ENCODE measurements around the gene FANK1.
"Not testable (repeated sequence)": the region's sequence is repeated elsewhere in the genome, so short reads cannot be mapped to it uniquely, and the experiment has no call there.

Gene FANK1

DNA sequence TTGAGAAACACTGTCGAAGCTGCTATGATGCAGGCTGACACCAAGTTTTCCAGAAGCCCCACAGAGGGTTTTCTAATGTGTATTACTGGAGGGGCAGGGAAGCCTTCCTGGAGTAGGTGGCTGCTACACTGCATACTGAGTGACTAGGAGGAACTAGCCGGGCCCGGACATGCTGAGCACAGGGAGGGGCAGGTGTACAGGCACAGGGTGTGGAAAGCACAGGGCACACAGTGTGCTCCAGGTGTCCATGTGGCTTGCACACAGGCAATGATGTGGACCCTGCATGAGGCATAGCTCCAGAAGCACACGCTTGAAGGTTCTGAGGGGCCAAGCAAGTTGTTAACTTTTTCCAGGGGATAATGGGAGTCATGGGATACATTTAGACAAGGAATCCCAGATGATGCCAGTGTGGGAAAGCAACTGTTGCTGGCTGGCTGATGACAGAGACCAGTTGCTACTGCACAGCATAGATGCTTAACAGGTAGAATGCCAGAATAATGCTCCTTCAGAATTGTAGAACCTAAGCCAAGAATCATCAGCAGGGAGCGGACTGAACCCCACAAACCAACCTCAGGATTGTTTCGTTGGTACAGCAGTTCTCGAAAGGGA lies 29.8 kb upstream of the FANK1 start:
- peaks cover 2% of the 10 kb centered on the region; the same call in 1 of the 2 replicates for H3K4me1 ChIP-seq (ENCODE audit: insufficient read depth, low read length)
- no peak overlapping the region for H3K4me3 ChIP-seq (ENCODE audit: low read length)
- H3K27me3 ChIP-seq (ENCODE audit: insufficient read depth, low read length), result no peaks in the 10 kb centered on the region
- H3K27ac ChIP-seq (ENCODE audit: low read depth, low read length), result no peak overlapping the region
- peaks cover 22% of the 10 kb centered on the region; the same call in 1 of the 2 replicates for H3K36me3 ChIP-seq (ENCODE audit: insufficient read depth, low read length)
- no peak overlapping the region for H3K9ac ChIP-seq (ENCODE audit: low read depth, low read length)
- no peaks in the 10 kb centered on the region for H3K9me3 ChIP-seq (ENCODE audit: insufficient read depth, low read depth, low read length)
- WGBS, result 95% methylated on average over 7 of the region's 7 CpGs

DNA sequence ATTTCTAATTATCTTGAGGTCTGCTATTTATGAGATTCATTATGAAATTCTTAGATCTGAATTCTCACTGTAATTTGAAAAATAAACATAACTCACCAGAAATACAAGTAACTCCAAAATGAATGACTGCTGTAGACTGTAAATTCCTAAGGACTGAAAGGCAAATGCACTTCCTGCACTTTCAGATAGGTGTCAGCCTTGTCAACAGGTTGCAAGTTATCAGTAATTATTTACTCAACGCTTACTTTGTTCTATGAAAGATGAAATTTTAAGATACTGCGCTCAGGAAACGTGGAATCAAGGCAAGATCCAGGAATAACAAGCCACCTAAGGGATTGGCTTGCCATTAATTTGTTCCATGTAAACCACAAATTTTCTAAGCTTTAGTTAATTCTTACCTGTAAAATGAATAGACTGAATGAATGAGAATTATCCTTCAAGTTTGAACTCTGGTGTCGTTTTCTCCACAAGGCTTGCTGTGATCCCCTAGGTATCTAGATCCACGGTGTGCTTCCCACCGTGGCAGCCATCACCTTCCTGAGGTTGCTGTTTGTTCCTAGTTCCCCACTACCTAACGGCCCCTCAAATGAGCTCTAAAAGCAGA lies 27.9 kb upstream of the FANK1 start:
- Histone ChIP-seq H3K36me3 (ENCODE audit: insufficient read depth, low read length) (peaks cover 22% of the 10 kb centered on the region; the same call in 1 of the 2 replicates), H3K9ac (ENCODE audit: low read depth, low read length) (no peak overlapping the region), H3K27me3 (ENCODE audit: insufficient read depth, low read length) (no peaks in the 10 kb centered on the region), H3K4me1 (ENCODE audit: insufficient read depth, low read length) (peaks cover 2% of the 10 kb centered on the region; the same call in 1 of the 2 replicates), H3K4me3 (ENCODE audit: low read length) (no peak overlapping the region), H3K27ac (ENCODE audit: low read depth, low read length) (no peak overlapping the region), H3K9me3 (ENCODE audit: insufficient read depth, low read depth, low read length) (no peaks in the 10 kb centered on the region)
- 61% methylated on average over 7 of the region's 7 CpGs for WGBS

DNA sequence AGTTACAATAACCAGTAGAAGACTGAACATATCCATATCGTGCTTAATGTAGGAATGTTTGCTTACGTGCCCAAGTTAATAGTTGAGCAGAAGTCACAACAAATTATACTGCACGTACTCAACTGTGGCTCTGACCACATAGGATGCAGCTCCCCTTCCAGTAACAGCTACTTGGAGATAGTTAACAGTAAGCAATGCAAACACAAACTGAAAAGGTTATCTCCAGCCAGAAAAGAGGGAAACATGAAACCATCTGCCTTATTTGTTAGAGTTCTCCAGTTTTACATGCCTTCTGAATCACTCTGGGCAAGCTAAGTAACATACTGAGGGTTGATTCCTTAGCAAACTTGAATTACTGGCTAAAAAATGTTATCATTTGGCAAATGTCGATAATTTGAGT lies 25.0 kb upstream of the FANK1 start:
- WGBS, result 95% methylated on average over 4 of the region's 4 CpGs
- Histone ChIP-seq H3K27me3 (ENCODE audit: insufficient read depth, low read length) (no peaks in the 10 kb centered on the region), H3K4me1 (ENCODE audit: insufficient read depth, low read length) (peaks cover 2% of the 10 kb centered on the region; the same call in 1 of the 2 replicates), H3K27ac (ENCODE audit: low read depth, low read length) (no peak overlapping the region), H3K4me3 (ENCODE audit: low read length) (no peak overlapping the region), H3K9ac (ENCODE audit: low read depth, low read length) (no peak overlapping the region), H3K36me3 (ENCODE audit: insufficient read depth, low read length) (peaks cover 24% of the 10 kb centered on the region), H3K9me3 (ENCODE audit: insufficient read depth, low read depth, low read length) (peaks cover 15% of the 10 kb centered on the region)

DNA sequence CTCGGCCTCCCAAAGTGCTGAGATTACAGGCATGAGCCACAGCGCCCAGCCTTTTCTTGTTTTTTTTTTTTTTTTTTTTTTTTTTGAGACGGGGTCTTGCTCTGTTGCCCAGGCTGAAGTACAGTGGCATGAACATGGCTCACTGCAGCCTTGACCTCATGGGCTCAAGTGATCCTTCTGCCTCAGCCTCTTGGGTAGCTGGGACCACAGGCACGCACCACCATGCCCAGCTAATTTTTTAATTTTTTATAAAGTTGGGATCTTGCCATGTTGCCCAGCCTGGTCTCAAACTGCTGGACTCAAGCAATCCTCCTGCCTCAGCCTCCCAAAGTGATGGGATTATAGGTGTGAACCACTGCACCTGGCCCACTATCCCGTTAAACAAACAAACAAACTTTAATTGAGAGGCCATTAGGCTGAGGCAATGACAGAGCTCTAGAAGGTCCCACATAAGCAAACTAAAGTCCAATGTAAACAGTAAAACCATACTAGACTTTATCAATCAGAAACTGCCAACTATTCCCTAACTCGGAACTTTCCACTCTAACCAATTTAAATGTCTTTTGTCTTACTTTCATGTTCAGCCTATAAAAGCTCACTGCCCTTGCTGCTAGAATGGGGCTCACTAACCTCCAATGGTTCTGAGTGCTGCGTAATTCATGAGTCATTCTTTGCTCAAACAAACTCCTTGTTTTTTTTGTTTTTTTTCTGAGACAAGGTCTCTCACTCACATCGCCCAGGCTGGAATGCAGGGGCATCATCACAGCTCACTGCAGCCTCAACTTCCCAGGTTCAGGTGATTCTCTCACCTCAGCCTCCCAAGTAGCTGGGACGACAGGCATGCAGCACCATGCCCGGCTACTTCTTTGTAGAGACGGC lies 17.2 kb upstream of the FANK1 start:
- peaks cover 24% of the 10 kb centered on the region for H3K36me3 ChIP-seq (ENCODE audit: insufficient read depth, low read length)
- H3K27me3 ChIP-seq (ENCODE audit: insufficient read depth, low read length), result no peaks in the 10 kb centered on the region
- WGBS, result 84% methylated on average over 11 of the region's 11 CpGs
- H3K27ac ChIP-seq (ENCODE audit: low read depth, low read length), result no peak overlapping the region
- H3K9me3 ChIP-seq (ENCODE audit: insufficient read depth, low read depth, low read length), result peaks cover 25% of the 10 kb centered on the region
- no peak overlapping the region for H3K9ac ChIP-seq (ENCODE audit: low read depth, low read length)
- no peak overlapping the region for H3K4me3 ChIP-seq (ENCODE audit: low read length)
- H3K4me1 ChIP-seq (ENCODE audit: insufficient read depth, low read length), result peaks cover 32% of the 10 kb centered on the region

DNA sequence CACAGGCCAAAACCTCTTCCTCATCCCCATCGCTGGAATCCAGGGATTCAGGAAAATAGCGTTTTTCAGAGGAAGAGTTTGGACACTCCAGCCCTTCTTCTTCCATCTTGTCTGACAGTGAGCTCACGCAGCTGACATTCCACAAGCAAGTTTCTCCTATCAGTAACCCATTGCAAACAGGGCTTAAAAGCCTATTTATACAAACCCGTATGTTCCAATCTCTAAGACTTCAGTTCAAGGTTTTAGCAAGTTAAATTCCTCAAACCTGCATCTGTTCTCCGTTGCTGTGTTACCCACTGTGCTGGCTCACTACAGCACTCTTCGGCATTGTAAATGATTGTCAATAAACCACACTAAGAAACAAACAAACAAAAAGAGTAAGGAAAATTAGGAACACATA lies 15.6 kb upstream of the FANK1 start:
- Histone ChIP-seq H3K36me3 (ENCODE audit: insufficient read depth, low read length) (peaks cover 19% of the 10 kb centered on the region), H3K27me3 (ENCODE audit: insufficient read depth, low read length) (no peaks in the 10 kb centered on the region), H3K4me3 (ENCODE audit: low read length) (peak overlapping the region; percentile 39), H3K4me1 (ENCODE audit: insufficient read depth, low read length) (peaks cover 32% of the 10 kb centered on the region), H3K9ac (ENCODE audit: low read depth, low read length) (peak overlapping the region; percentile 29; the same call in 1 of the 2 replicates), H3K9me3 (ENCODE audit: insufficient read depth, low read depth, low read length) (peaks cover 16% of the 10 kb centered on the region), H3K27ac (ENCODE audit: low read depth, low read length) (peak overlapping the region; percentile 92)
- WGBS, result 20% methylated on average over 6 of the region's 6 CpGs

- H3K9me3 ChIP-seq (ENCODE audit: insufficient read depth, low read depth, low read length), result peaks cover 11% of the 10 kb centered on the region
- peak within 1 kb of the TSS; percentile 29; the same call in 1 of the 2 replicates for H3K9ac ChIP-seq (ENCODE audit: low read depth, low read length)
- peaks cover 14% of the 10 kb centered on the region for H3K36me3 ChIP-seq (ENCODE audit: insufficient read depth, low read length)
- 2% methylated on average over 4 of the region's 4 CpGs for WGBS
- peaks cover 32% of the 10 kb centered on the region for H3K4me1 ChIP-seq (ENCODE audit: insufficient read depth, low read length)
- H3K27me3 ChIP-seq (ENCODE audit: insufficient read depth, low read length), result no peaks in the 10 kb centered on the region
- H3K4me3 ChIP-seq (ENCODE audit: low read length), result peak within 1 kb of the TSS; percentile 39
- peak within 1 kb of the TSS; percentile 92 for H3K27ac ChIP-seq (ENCODE audit: low read depth, low read length)
Measured at GRCh38 chr10:125881192-125881591, 15.2 kb upstream of the FANK1 start, which contains the start of gene DHX32. Gene DHX32, minus strand, starts transcription at chr10:125881292. Its CDS starts 468 bp downstream, at chr10:125880824.

GRCh38 chr10:125882596-125882995 lies 13.8 kb upstream of the FANK1 start:
- Histone ChIP-seq H3K9ac (ENCODE audit: low read depth, low read length) (no peak overlapping the region), H3K4me3 (ENCODE audit: low read length) (no peak overlapping the region), H3K36me3 (ENCODE audit: insufficient read depth, low read length) (peaks cover 4% of the 10 kb centered on the region; the same call in 1 of the 2 replicates), H3K27me3 (ENCODE audit: insufficient read depth, low read length) (no peaks in the 10 kb centered on the region), H3K9me3 (ENCODE audit: insufficient read depth, low read depth, low read length) (peaks cover 3% of the 10 kb centered on the region; the same call in 1 of the 2 replicates), H3K27ac (ENCODE audit: low read depth, low read length) (no peak overlapping the region), H3K4me1 (ENCODE audit: insufficient read depth, low read length) (peaks cover 32% of the 10 kb centered on the region)
- no CpG with 5 or more reads among the region's 1 CpG for WGBS

DNA sequence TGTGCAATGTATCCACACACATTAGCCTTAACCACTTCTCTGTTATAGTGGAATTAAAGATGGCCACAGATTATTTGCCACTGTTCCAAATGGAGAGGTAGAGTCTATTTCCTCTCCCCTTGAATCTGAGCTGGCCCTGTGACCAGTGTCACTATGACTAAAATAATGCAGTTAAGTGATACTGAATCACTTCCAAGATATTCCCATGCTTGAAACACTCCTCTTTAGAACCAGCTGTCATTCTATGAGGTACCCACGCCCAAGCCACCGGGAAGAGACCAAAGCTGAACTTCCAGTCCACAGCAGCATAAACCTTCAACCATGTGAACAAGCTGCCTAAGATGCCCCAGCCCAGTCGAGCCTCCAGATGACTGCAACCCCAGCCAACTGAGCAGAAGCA lies 13.2 kb upstream of the FANK1 start:
- H3K9ac ChIP-seq (ENCODE audit: low read depth, low read length), result no peak overlapping the region
- no peak overlapping the region for H3K4me3 ChIP-seq (ENCODE audit: low read length)
- WGBS, result 91% methylated on average over 3 of the region's 3 CpGs
- peaks cover 32% of the 10 kb centered on the region for H3K4me1 ChIP-seq (ENCODE audit: insufficient read depth, low read length)
- H3K36me3 ChIP-seq (ENCODE audit: insufficient read depth, low read length), result no peaks in the 10 kb centered on the region
- no peak overlapping the region for H3K27ac ChIP-seq (ENCODE audit: low read depth, low read length)
- no peaks in the 10 kb centered on the region for H3K27me3 ChIP-seq (ENCODE audit: insufficient read depth, low read length)
- H3K9me3 ChIP-seq (ENCODE audit: insufficient read depth, low read depth, low read length), result peaks cover 3% of the 10 kb centered on the region; the same call in 1 of the 2 replicates

DNA sequence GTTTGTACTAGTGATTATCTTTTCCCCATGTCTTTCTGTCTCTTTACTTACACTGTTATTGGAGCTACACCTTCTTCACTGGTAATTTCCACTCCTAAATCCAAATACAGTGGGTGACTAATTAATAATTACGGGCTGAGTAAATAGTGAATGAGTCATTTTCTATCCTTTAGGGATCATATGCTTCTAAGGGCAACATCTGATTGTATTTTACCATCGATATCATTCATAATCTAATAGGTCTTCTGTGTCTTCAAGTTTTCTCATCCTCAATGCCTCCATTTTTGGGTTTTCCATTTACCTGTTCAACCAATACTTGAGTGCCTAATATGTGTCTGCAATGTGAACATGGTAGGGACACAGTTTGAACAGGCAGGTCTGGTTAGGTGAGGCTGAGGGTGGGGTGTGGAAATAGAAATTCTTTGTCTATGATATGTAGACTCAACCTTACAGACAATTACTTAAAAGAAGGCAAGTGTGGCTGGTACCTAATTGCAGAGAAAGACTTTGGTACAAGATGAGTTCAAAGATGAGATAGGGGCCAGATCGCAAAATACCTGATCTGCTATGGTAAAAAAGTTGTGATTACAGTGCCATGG lies 9.4 kb upstream of the FANK1 start:
- Histone ChIP-seq H3K9ac (ENCODE audit: low read depth, low read length) (no peak overlapping the region), H3K27ac (ENCODE audit: low read depth, low read length) (no peak overlapping the region), H3K9me3 (ENCODE audit: insufficient read depth, low read depth, low read length) (peaks cover 10% of the 10 kb centered on the region), H3K27me3 (ENCODE audit: insufficient read depth, low read length) (no peaks in the 10 kb centered on the region), H3K4me1 (ENCODE audit: insufficient read depth, low read length) (peaks cover 8% of the 10 kb centered on the region), H3K4me3 (ENCODE audit: low read length) (no peak overlapping the region), H3K36me3 (ENCODE audit: insufficient read depth, low read length) (no peaks in the 10 kb centered on the region)
- whole genome bisulfite sequencing, result 100% methylated on average over 2 of the region's 3 CpGs

DNA sequence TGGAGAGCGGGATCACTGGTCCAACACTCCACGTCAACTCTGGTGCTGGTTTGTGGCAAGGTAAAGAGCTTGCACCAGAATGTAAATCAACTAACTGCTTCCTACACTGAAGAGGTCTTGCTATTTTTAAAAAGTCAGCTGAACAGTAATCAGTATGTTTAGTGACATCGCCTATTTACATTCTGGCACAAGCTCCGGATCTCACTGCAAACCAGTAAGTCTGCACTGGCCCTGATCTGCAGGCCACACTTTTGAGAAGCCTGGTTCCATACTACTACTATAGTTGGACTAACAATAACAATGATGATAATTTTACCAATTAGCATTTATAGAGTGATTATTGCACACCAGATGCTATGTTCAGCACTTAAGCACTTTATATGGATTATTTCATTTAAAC lies 6.9 kb upstream of the FANK1 start:
- not testable (repeated sequence) for H3K4me3 ChIP-seq (ENCODE audit: low read length)
- 97% methylated on average over 3 of the region's 4 CpGs for WGBS

DNA sequence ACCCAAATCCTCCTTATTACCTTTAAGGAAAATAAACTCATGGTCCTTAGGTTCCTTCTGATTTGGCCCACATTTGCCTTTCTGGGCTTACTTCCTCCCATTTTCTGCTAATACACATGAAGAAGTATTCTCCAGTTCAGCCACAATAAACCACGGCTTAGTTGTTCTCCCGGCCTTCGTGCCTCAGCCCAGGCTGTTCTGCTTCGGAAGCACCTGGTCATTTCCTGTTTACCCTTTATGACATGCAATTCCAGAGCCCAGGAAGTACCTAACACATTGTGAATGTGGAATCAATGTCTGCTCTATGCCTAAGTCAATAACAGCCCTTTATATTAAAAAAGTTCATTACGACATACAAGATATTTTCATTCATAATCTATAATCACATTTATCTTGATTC lies 4.0 kb upstream of the FANK1 start:
- H3K36me3 ChIP-seq (ENCODE audit: insufficient read depth, low read length); H3K9ac ChIP-seq (ENCODE audit: low read depth, low read length); H3K4me3 ChIP-seq (ENCODE audit: low read length); H3K4me1 ChIP-seq (ENCODE audit: insufficient read depth, low read length); H3K27ac ChIP-seq (ENCODE audit: low read depth, low read length); H3K9me3 ChIP-seq (ENCODE audit: insufficient read depth, low read depth, low read length); H3K27me3 ChIP-seq (ENCODE audit: insufficient read depth, low read length): not testable (repeated sequence)
- WGBS, result 89% methylated on average over 5 of the region's 5 CpGs

More for the DNA sequence above, 6.9 kb upstream of the FANK1 start:
- not testable (repeated sequence) for H3K4me1 ChIP-seq (ENCODE audit: insufficient read depth, low read length); H3K27me3 ChIP-seq (ENCODE audit: insufficient read depth, low read length); H3K27ac ChIP-seq (ENCODE audit: low read depth, low read length); H3K9ac ChIP-seq (ENCODE audit: low read depth, low read length); H3K36me3 ChIP-seq (ENCODE audit: insufficient read depth, low read length)
- peaks cover 12% of the 10 kb centered on the region for H3K9me3 ChIP-seq (ENCODE audit: insufficient read depth, low read depth, low read length)

Data from HUES64 (cell line).